SK-N-MC (cell line): ENCODE data around the gene CCDC89.

Experiments
- EZH2 ChIP-seq: fragments of 200-600 bp; sonication (generic); IDR thresholded peaks from one replicate; pipeline ENCODE4 v1.6.1; 2017; ENCODE audit warnings: antibody characterized with exemption
- FOXP2 ChIP-seq: optimal IDR thresholded peaks from 2 replicates; pipeline ENCODE3; 2011; ENCODE audit warnings: mild to moderate bottlenecking, moderate library complexity; ENCODE audit not compliant: insufficient read depth; ENCODE audit errors: extremely low read length, control extremely low read depth
- POLR2AphosphoS5 ChIP-seq: IDR thresholded peaks from 2 replicates; pipeline ENCODE4 v1.6.1; 2012; ENCODE audit warnings: mild to moderate bottlenecking, low read depth, low read length, borderline replicate concordance

DNA sequence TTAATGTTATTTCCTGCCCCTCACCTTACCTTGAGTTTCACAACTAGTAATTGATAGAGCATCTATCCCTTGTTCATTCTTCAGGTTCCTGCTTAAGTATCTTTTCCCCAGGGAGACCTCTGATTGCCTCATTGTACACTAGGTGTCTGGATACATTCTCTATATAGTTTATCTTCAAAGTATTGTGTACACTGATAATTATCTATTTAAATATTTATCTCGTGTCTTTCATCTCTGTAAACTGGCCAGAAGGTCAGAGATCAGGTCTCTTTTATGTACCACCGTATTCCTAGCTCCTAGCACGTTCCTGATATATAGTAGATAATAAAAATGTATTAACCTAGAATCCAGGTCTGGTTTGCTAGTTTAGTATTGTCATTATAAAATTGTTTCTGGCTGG, 51.2 kb downstream of the CCDC89 start:
- TF ChIP-seq POLR2AphosphoS5: no peak
- no peak for TF ChIP-seq EZH2
- no peak for TF ChIP-seq FOXP2
